GM12878 (cell line): ENCODE data around the gene PDCD1LG2. TPM values are rescaled to one million over a fixed set of nuclear protein-coding genes. Genes with fewer than 3 reads are reported as not detected.

Experiments
- ATAC-seq: fragments of 200-7000 bp; cut with Tn5 transposase; 3 replicates; pipeline ENCODE4 v1.9.1; 2020; ENCODE audit warnings: mild to moderate bottlenecking, moderate library complexity
- BruUV-seq: library from RNA; stranded (reverse); fragments of 400-500 nt; replicated peaks from 2 replicates; lab custom pipeline; 2021; lab: Mats Ljungman, UMichigan
- CTCF ChIA-PET: fragments of 300-600 bp; sonication (Branson Sonifier 250); formaldehyde crosslinking; extraction: SDS; loops from one replicate; lab custom pipeline; 2021; ENCODE audit warnings: inconsistent platforms; lab: Yijun Ruan, JAX
- POLR2A ChIA-PET: fragments of 350-600 bp; formaldehyde crosslinking; extraction: SDS; loops from one replicate; lab custom pipeline; 2021; ENCODE audit warnings: inconsistent platforms; lab: Charles Lee
- RAD21 ChIA-PET: fragments of 300-600 bp; sonication (Branson Sonifier 250); formaldehyde crosslinking; loops from one replicate; lab custom pipeline; 2023; ENCODE audit warnings: antibody characterized with exemption; ENCODE audit not compliant: unreplicated experiment; lab: Charles Lee
- SMC1A ChIA-PET: fragments of 300-600 bp; sonication (Branson Sonifier 250); formaldehyde crosslinking; loops from one replicate; lab custom pipeline; 2023; ENCODE audit not compliant: unreplicated experiment, uncharacterized antibody; lab: Charles Lee
- DNase-seq: peaks from one replicate; pipeline ENCODE4 v3.0.0-alpha.2; 2011; ENCODE audit warnings: low read depth, low spot score
- FAIRE-seq: peaks from 3 replicates; lab custom pipeline; 2011; peaks lifted over from hg19 to GRCh38; lab: Jason Lieb, UNC
- H2AFZ ChIP-seq: 2 replicates; pipeline ENCODE4 v1.6.0; 2011; ENCODE audit warnings: low read depth, low read length, control low read depth; ENCODE audit not compliant: control insufficient read depth
- H3K27ac ChIP-seq: 2 replicates; pipeline ENCODE4 v1.5.1; 2011; ENCODE audit warnings: control low read depth; ENCODE audit not compliant: control insufficient read depth, insufficient read depth
- H3K27me3 ChIP-seq, 2 experiments: replicated peaks in 1 of 2; 2 replicates each; pipeline versions ENCODE4 v1.6.0 to v1.6.1; 2011; ENCODE audit warnings: low read length in 1 of 2; ENCODE audit not compliant: control insufficient read depth in 2 of 2, insufficient read depth in 2 of 2
- H3K36me3 ChIP-seq, 2 experiments: 2 replicates each; pipeline ENCODE4 v1.5.1; 2011; ENCODE audit warnings: low read length in 1 of 2; ENCODE audit not compliant: control insufficient read depth in 2 of 2, insufficient read depth in 2 of 2
- H3K4me1 ChIP-seq: 2 replicates; pipeline ENCODE4 v1.6.1; 2011; ENCODE audit warnings: mild to moderate bottlenecking, low read length, moderate library complexity, mixed read lengths; ENCODE audit not compliant: control insufficient read depth, insufficient read depth
- H3K4me2 ChIP-seq: 2 replicates; pipeline ENCODE4 v1.6.0; 2011; ENCODE audit warnings: control low read depth; ENCODE audit not compliant: control insufficient read depth, insufficient read depth
- H3K4me3 ChIP-seq: fragments of 200-600 bp; sonication (generic); 2 replicates; pipeline ENCODE4 v1.5.1; 2016
- H3K79me2 ChIP-seq: 2 replicates; pipeline ENCODE4 v1.6.0; 2011; ENCODE audit warnings: low read length; ENCODE audit not compliant: control insufficient read depth, insufficient read depth
- H3K9ac ChIP-seq: 2 replicates; pipeline ENCODE4 v1.8.0; 2011; ENCODE audit warnings: low read length, control low read depth, mixed read lengths; ENCODE audit not compliant: control insufficient read depth, insufficient read depth
- H3K9me3 ChIP-seq: replicated peaks from 3 replicates; pipeline ENCODE4 v1.5.1; 2011; ENCODE audit warnings: mild to moderate bottlenecking, low read length; ENCODE audit not compliant: control insufficient read depth, insufficient read depth
- H4K20me1 ChIP-seq: 2 replicates; pipeline ENCODE4 v1.6.0; 2011; ENCODE audit not compliant: control insufficient read depth, insufficient read depth
- BRCA1 ChIP-seq: IDR thresholded peaks from 2 replicates; pipeline ENCODE4 v1.6.1; 2011; ENCODE audit warnings: low read depth, low read length, improper control_type of control experiment
- CBFB ChIP-seq: IDR thresholded peaks from 2 replicates; pipeline ENCODE4 v1.6.1; 2016; ENCODE audit warnings: antibody characterized with exemption, low read depth
- DPF2 ChIP-seq: fragments of 450-650 bp; IDR thresholded peaks from 2 replicates; pipeline ENCODE4 v1.6.1; 2017; ENCODE audit warnings: mild to moderate bottlenecking
- NFYA ChIP-seq: IDR thresholded peaks from 2 replicates; pipeline ENCODE4 v1.6.1; 2011; ENCODE audit warnings: low read depth, mild to moderate bottlenecking, low read length, improper control_type of control experiment, borderline replicate concordance
- PAX8 ChIP-seq: fragments of 450-650 bp; IDR thresholded peaks from 2 replicates; pipeline ENCODE4 v1.6.1; 2017; ENCODE audit warnings: mild to moderate bottlenecking, moderate library complexity
- ZNF274 ChIP-seq: IDR thresholded peaks from one replicate; pipeline ENCODE4 v1.8.0; 2011; ENCODE audit not compliant: insufficient read length, insufficient read depth
- ZNF384 ChIP-seq: IDR thresholded peaks from 2 replicates; pipeline ENCODE4 v1.6.1; 2012; ENCODE audit warnings: low read depth, mild to moderate bottlenecking, low read length, improper control_type of control experiment, borderline replicate concordance
- WGBS: methylation state at CpG from one replicate; pipeline ENCODE4 v1.1.6; 2016; ENCODE audit warnings: low lambda C conversion rate; ENCODE audit not compliant: insufficient replicate concordance, insufficient coverage; ENCODE audit errors: missing lambda C conversion rate; 5-methylcytosine and 5-hydroxymethylcytosine counted together
- in situ Hi-C: fragments of 300-500 bp; cut with MboI; formaldehyde crosslinking; loops from 9 replicates; pipeline ENCODE4 v1.14.3; 2018; ENCODE audit warnings: mixed read lengths
- intact Hi-C: fragments of 100-400 bp; cut with micrococcal nuclease; formaldehyde crosslinking; loops from one replicate; pipeline ENCODE4 v1.14.2; 2022; ENCODE audit not compliant: unreplicated experiment
- polyA plus RNA-seq, 11 experiments: library from polyadenylated mRNA; depleted of rRNA in 4 of 11; unstranded in 6 of 11; stranded (reverse) in 5 of 11; fragments of >200 nt; fragmentation: Nextera tagmentation in 4 of 11; fragmentation: Illumina TruSeq in 1 of 11; extraction: Ambion mirVana in 4 of 11; extraction: Trizol in 1 of 11; gene quantifications; 1 replicate in 1 of 11; 2 replicates in 10 of 11; pipeline versions ENCODE4 v1.2.1 to v1.2.3, GENCODE V29; 2011 to 2016; ENCODE audit warnings: inconsistent platforms in 2 of 11, missing spikeins in 2 of 11, low read depth in 1 of 11
- total RNA-seq, 4 experiments: library from RNA; depleted of rRNA in 3 of 4; stranded (reverse); fragments of >200 nt in 3 of 4; fragmentation: Illumina TruSeq in 1 of 4; extraction: Trizol in 1 of 4; gene quantifications; 2 replicates each; pipeline versions ENCODE4 v1.2.1 to v1.2.3, GENCODE V29; 2013 to 2021
- TF ChIP-seq, protein P1 (sequence below): fragments of 450-650 bp; IDR thresholded peaks from 2 replicates; pipeline ENCODE4 v1.6.1; 2017; ENCODE audit warnings: mild to moderate bottlenecking
- TF ChIP-seq, protein P2 (sequence below): IDR thresholded peaks from 2 replicates; pipeline ENCODE4 v1.6.1; 2011; ENCODE audit warnings: mild to moderate bottlenecking, low read depth, low read length, moderate library complexity; ENCODE audit not compliant: insufficient replicate concordance
- TF ChIP-seq, protein P3 (sequence below): fragments of 450-650 bp; IDR thresholded peaks from 2 replicates; pipeline ENCODE4 v1.6.1; 2014; ENCODE audit warnings: mild to moderate bottlenecking
- TF ChIP-seq, protein P4 (sequence below): fragments of 450-650 bp; IDR thresholded peaks from 2 replicates; pipeline ENCODE4 v1.6.1; 2018; ENCODE audit warnings: borderline replicate concordance, mild to moderate bottlenecking; ENCODE audit not compliant: partially characterized antibody

The PDCD1LG2 gene
- total and polyA plus RNA-seq, 10 of the 15 experiments (the other 5 are each of a cell fraction or from before 2014, with no cell fraction given): 1.5 to 37.3 (median 3.0) TPM

DNA sequence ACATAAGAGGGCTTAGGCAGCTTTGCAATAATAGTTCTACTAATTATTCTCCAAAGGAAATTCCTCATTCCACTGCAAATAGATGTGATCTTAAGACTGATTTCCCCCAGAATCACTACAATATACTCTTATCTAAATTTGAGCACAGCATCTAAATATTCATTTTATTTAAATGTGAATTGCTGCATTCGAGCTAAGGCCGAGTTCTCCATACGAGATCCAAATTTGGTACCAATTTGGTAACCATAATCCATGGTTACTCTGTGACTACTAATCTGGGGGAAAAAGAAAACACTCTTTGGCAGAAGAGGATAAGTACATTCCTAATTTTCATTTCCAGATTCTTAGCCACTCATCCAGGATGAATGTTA is 98.9 kb downstream of the PDCD1LG2 start:
- POLR2A ChIA-PET: interaction anchor here (0.9 to 2.9 kb wide), 8 partner anchors 9 to 159 kb away, joined by 3 to 19 read pairs (median 8); partner anchors contain the start of genes CD274 and RIC1
- Histone ChIP-seq H3K36me3 (no peaks in the 10 kb centered on the region), H3K9me3 (no peaks in the 10 kb centered on the region; the same call in 2 of the 3 replicates), H3K4me1 (peaks cover 10% of the 10 kb centered on the region), H3K9ac (peak overlapping the region; percentile 57), H3K27me3 (no peaks in the 10 kb centered on the region), H4K20me1 (no peaks in the 10 kb centered on the region), H2AFZ (peak overlapping the region; percentile 76), H3K4me3 (peak overlapping the region; percentile 53), H3K27ac (peak overlapping the region; percentile 70), H3K4me2 (peak overlapping the region; percentile 90), H3K79me2 (peaks cover 3% of the 10 kb centered on the region)
- 76% methylated on average over 3 of the region's 3 CpGs for WGBS
- CTCF ChIA-PET: interaction anchor here (0.7 to 3.0 kb wide), 16 partner anchors 9 to 849 kb away, joined by 3 to 19 read pairs (median 4); partner anchors contain the start of genes CD274 and ERMP1
- BruUV-seq: no TSS peak
- TF ChIP-seq PAX8 (no peak), DPF2 (no peak), ZNF274 (no peak), ZNF384 (no peak), BRCA1 (no peak), CBFB (no peak), NFYA (no peak)
- TF ChIP-seq, protein P1, sequence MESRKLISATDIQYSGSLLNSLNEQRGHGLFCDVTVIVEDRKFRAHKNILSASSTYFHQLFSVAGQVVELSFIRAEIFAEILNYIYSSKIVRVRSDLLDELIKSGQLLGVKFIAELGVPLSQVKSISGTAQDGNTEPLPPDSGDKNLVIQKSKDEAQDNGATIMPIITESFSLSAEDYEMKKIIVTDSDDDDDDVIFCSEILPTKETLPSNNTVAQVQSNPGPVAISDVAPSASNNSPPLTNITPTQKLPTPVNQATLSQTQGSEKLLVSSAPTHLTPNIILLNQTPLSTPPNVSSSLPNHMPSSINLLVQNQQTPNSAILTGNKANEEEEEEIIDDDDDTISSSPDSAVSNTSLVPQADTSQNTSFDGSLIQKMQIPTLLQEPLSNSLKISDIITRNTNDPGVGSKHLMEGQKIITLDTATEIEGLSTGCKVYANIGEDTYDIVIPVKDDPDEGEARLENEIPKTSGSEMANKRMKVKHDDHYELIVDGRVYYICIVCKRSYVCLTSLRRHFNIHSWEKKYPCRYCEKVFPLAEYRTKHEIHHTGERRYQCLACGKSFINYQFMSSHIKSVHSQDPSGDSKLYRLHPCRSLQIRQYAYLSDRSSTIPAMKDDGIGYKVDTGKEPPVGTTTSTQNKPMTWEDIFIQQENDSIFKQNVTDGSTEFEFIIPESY: no peak
- TF ChIP-seq, protein P2, sequence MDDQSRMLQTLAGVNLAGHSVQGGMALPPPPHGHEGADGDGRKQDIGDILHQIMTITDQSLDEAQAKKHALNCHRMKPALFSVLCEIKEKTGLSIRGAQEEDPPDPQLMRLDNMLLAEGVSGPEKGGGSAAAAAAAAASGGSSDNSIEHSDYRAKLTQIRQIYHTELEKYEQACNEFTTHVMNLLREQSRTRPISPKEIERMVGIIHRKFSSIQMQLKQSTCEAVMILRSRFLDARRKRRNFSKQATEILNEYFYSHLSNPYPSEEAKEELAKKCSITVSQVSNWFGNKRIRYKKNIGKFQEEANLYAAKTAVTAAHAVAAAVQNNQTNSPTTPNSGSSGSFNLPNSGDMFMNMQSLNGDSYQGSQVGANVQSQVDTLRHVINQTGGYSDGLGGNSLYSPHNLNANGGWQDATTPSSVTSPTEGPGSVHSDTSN: no peak
- TF ChIP-seq, protein P3, sequence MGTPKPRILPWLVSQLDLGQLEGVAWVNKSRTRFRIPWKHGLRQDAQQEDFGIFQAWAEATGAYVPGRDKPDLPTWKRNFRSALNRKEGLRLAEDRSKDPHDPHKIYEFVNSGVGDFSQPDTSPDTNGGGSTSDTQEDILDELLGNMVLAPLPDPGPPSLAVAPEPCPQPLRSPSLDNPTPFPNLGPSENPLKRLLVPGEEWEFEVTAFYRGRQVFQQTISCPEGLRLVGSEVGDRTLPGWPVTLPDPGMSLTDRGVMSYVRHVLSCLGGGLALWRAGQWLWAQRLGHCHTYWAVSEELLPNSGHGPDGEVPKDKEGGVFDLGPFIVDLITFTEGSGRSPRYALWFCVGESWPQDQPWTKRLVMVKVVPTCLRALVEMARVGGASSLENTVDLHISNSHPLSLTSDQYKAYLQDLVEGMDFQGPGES: no peak
- TF ChIP-seq, protein P4, sequence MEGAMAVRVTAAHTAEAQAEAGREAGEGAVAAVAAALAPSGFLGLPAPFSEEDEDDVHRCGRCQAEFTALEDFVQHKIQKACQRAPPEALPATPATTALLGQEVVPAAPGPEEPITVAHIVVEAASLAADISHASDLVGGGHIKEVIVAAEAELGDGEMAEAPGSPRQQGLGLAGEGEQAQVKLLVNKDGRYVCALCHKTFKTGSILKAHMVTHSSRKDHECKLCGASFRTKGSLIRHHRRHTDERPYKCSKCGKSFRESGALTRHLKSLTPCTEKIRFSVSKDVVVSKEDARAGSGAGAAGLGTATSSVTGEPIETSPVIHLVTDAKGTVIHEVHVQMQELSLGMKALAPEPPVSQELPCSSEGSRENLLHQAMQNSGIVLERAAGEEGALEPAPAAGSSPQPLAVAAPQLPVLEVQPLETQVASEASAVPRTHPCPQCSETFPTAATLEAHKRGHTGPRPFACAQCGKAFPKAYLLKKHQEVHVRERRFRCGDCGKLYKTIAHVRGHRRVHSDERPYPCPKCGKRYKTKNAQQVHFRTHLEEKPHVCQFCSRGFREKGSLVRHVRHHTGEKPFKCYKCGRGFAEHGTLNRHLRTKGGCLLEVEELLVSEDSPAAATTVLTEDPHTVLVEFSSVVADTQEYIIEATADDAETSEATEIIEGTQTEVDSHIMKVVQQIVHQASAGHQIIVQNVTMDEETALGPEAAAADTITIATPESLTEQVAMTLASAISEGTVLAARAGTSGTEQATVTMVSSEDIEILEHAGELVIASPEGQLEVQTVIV: no peak
- DNase-seq: no peak
- in situ Hi-C loops (no loop called here), intact Hi-C loops (no loop called here)
- RAD21 ChIA-PET: interaction anchor here (0.7 to 4.5 kb wide), 13 partner anchors 9 to 233 kb away, joined by 3 to 52 read pairs (median 6); partner anchors contain the start of gene RIC1
- FAIRE-seq: no peak
- no peak for ATAC-seq
- SMC1A ChIA-PET: interaction anchor here (0.6 to 4.2 kb wide), 24 partner anchors 9 to 185 kb away, joined by 3 to 26 read pairs (median 5); partner anchors contain the start of genes CD274, PLGRKT and RIC1
